Epithelial cell of proximal tubule (primary cell): ENCODE results near the gene NPC1. TPM values are rescaled to one million over a fixed set of nuclear protein-coding genes. Genes with fewer than 3 reads are reported as not detected.
"Not testable (repeated sequence)": the region's sequence is repeated elsewhere in the genome, so short reads cannot be mapped to it uniquely, and the experiment has no call there.

ENCODE experiments used
- DNase-seq: peaks from one replicate; pipeline ENCODE4 v3.0.0-alpha.2; 2011; ENCODE audit warnings: low read depth
- H3K4me3 ChIP-seq: 2 replicates; pipeline ENCODE4 v1.5.1; 2011; ENCODE audit warnings: low read depth, mild to moderate bottlenecking, low read length
- CTCF ChIP-seq: conservative IDR thresholded peaks from 2 replicates; pipeline ENCODE4 v1.5.1; 2012; ENCODE audit warnings: low read depth, mild to moderate bottlenecking, low read length
- total RNA-seq: library from RNA; depleted of rRNA; stranded (reverse); fragments of >200 nt; gene quantifications from 2 replicates; pipeline ENCODE4 v1.2.3, GENCODE V29; 2015

The NPC1 gene
- total RNA-seq, 1 donor from 2014 or later, result 54.8 TPM

- peak; percentile 29 for DNase-seq
- no peak overlapping the region for H3K4me3 ChIP-seq
- no peak for TF ChIP-seq CTCF
These were observed 22.8 kb downstream of the NPC1 start for GRCh38 chr18:23563377-23564043.

- DNase-seq, result no peak
- H3K4me3 ChIP-seq, result no peak overlapping the region
- TF ChIP-seq CTCF, result no peak
These were observed 26.1 kb downstream of the NPC1 start for GRCh38 chr18:23560186-23560585.

GRCh38 chr18:23557511-23557910, 28.8 kb downstream of the NPC1 start:
- not testable (repeated sequence) for H3K4me3 ChIP-seq, DNase-seq

- H3K4me3 ChIP-seq, result no peak overlapping the region
- DNase-seq, result no peak
- TF ChIP-seq CTCF, result no peak
These were observed 30.0 kb downstream of the NPC1 start for GRCh38 chr18:23556145-23556780.

GRCh38 chr18:23553887-23554286, 32.4 kb downstream of the NPC1 start:
- no peak for DNase-seq

GRCh38 chr18:23552505-23552904, 33.8 kb downstream of the NPC1 start:
- no peak for TF ChIP-seq CTCF
- H3K4me3 ChIP-seq, result no peak overlapping the region
- DNase-seq, result no peak

More at GRCh38 chr18:23553887-23554286, 32.4 kb downstream of the NPC1 start:
- no peak for TF ChIP-seq CTCF
- no peak overlapping the region for H3K4me3 ChIP-seq

GRCh38 chr18:23551978-23552377, 34.3 kb downstream of the NPC1 start:
- no peak overlapping the region for H3K4me3 ChIP-seq
- no peak for TF ChIP-seq CTCF
- no peak for DNase-seq
